GM18951 (cell line): ENCODE measurements around the gene CREB3L4.
A peak's percentile ranks its signal among the peaks of the same experiment; 100 is the strongest.

Source experiments
- POLR2A ChIP-seq: IDR thresholded peaks from 4 replicates; pipeline ENCODE4 v1.6.1; 2011; ENCODE audit warnings: mild to moderate bottlenecking; ENCODE audit not compliant: insufficient read length, insufficient read depth; ENCODE audit errors: extremely low read depth
- in situ Hi-C: fragments of 300-500 bp; cut with MboI; formaldehyde crosslinking; loops from one replicate; pipeline ENCODE4 v1.12.0; 2022; ENCODE audit warnings: low sequenced_read_pairs, mixed read lengths, inconsistent platforms; ENCODE audit not compliant: unreplicated experiment

CREB3L4 gene

DNA sequence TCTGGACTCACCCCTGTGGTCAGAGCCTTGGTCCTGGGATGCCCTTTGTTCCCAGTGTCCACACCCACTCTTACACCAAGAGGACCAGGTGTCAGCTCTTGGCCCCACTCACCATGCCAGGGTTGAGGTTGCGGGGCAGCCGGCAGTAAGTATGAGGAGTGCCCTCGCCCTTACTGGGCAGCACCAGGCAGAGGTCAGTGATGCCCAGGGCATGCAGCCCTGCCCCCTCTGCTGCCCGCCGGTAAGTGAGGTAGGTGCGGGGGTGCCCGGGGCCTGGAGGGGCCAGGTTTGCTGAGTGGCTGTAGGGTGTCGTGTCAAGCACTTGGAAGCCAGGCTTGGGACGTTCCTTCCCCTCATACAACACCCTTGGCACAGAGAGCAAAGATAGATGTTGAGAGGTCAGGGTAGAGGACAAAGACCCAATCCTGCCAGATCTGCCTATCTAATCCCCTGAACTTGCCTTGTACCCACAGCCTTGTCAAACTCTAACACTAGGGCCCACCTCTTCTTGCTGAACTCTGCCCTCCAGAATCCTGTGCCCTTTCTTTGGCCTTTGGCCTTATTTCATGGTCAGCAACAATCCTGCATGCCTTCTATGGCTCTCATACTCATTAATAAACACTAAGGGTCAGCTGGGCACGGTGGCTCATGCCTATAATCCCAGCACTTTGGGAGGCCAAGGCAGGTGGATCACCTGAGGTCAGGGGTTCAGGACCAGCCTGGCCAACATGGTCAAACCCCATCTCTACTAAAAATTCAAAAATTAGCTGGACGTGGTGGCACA, 24.7 kb upstream of the CREB3L4 start:
- TF ChIP-seq POLR2A: no peak
- in situ Hi-C loops: no loop called here

DNA sequence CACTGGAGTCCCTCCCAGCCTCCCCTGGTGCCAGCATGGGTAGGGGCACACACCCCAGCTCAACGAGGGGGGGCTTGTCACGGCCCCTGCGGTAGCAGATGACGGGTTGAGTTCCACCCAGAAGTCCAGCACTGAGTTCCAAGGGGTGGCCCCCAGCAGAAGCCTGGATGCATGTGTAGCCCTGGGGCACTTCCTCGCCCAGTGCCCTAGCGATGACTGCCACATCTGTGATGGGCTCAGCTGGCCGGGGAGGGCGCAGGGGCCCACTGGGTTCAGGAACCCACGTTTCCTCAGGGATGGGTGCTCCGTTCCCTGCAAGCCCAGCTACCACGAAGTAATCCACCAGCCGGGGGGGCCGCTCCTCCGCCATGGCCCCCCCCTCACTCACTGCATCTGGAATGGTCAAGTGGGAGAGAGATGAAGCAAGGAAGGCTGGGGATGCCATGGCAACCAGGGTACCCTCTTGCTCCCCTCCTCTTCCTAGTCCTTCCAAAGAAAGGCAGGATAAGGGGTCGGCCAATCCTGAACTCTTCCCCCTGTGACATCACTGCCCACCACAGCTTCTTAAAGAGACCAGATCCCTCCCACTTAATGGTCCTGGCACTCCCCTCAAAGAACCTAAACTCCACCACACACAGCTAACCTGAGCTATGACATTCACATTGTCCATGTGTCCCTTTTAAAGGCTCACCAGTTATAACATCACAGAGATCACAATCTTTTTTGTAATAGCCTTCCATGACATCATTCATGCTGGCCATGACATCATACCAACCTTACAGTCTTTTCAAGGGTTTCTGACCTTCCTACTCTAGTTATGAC, 23.5 kb upstream of the CREB3L4 start:
- in situ Hi-C loops: no loop called here
- no peak for TF ChIP-seq POLR2A

DNA sequence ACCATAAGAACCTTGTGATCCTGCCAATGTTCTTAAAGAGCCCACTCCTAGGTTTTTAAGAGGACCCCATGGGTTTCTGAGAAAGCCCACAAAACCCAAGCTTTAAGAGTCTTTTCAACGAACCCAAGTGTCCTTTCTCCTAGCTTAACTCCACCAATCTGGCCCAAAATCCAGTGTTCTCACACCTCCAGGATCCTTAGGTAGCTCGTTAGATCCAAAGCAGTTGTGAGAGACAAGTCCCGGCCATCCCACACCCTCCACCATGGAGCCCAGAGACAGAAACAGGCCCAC, 22.9 kb upstream of the CREB3L4 start:
- in situ Hi-C loops: no loop called here
- TF ChIP-seq POLR2A: no peak

DNA sequence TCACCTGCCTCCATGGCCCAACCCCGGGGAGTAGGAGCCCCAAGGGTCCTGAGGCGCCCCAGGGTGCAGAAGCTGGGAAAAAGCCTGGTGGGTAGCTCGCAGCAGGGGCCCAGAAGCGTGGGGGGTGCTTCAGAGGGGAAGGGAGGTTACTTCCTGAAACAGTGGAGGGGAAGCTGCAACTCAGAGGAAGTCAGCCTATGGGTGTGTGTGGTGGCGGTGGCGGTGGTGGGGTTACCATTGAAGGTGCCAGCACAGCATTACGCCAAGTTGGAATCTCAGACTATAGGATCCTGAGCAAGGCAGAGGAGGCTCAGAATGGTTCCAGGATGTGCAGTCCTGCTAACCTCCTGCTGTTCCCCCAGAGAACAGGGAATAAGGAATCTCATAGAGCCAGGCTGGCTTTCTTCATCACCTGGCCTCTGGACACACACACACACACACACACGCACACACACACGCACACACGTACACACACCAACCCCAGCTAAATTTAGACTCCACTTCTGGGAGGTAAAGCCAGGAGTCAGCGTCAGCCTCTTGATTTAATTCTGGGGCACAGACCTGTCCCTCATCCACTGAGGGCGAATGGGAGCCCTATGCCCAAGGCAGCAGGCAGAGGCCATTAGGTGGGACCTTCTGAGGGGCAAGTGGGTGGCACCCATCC, 22.4 kb upstream of the CREB3L4 start:
- in situ Hi-C loops: no loop called here
- TF ChIP-seq POLR2A: peak; percentile 63

DNA sequence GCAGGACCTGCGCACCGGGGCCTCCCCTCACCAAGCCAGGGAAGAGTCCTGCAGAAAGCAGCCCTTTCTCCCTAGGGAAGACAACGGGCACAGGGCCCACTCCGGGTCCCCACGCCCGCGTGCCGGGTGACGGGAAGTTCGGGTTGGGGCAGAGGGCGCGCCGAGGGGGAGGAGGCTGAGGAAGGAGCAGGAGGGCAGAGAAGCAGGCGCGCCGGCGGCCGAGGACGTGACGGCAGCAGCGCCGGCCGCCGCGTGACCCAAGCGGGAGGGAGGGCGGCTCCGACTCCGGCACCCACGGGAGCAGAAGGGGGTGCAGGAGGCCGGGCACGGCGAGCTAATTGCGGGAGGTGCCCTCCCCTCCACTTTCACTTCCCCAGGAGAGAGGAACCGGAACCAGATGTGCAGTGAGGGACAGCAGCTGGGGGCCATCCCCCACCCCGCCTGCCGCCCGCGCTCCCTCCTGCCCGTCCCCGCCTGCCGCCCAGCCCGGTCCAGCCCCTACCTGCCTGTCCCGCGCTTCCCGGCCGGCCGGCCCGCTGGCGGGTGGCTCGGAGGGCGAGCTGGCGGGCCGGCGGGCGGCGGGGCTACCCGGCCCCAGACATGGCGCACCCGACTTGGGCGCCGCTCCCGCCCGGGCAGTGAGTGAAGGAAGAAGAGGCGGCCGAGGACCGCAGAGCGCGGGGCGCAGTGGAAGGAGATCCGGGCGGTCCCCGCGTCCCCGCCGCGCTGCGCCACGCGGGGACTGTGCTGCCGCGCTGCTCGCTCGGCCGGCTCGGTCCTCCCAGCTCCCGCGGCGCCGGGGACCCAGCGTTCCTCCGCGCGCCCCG, 21.7 kb upstream of the CREB3L4 start:
- in situ Hi-C loops: no loop called here
- TF ChIP-seq POLR2A: peak; percentile 69

DNA sequence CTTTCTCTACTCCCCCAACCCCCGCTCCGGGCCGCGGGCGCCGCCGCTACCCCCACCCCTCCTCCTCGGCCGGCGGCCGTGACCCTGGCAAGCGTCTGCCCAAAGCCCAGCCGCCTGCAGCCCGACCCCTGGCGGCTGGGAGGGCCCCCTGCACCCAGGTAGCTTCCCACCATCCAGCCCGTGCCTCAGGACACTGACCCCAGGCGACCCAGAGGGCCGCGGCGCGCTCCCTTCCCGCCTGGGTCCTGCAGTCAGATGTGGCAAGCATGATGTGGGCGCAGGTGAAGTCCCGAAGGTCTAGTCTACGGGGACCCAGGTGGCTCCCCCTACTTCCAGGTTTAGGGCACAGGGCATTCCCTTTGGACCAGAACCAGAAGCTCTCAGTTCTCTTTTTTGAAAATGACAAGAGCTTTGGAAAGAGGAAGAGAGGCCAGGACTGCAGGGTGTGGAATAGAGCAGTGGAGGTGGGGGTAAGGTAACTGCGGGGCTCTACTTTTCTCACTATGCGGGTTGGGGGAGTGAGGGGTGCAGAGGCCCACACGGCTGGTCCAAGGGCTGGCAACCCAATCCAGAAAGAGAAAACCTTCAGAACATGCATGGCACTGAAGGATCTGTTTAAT, 21.0 kb upstream of the CREB3L4 start, which contains the start of gene DENND4B:
Gene DENND4B, minus strand, starts transcription at position 97 of the 620 bp plus-strand sequence. CDS start 2,344 bp downstream, outside the sequence.
- in situ Hi-C loops: no loop called here
- peak; percentile 53 for TF ChIP-seq POLR2A

DNA sequence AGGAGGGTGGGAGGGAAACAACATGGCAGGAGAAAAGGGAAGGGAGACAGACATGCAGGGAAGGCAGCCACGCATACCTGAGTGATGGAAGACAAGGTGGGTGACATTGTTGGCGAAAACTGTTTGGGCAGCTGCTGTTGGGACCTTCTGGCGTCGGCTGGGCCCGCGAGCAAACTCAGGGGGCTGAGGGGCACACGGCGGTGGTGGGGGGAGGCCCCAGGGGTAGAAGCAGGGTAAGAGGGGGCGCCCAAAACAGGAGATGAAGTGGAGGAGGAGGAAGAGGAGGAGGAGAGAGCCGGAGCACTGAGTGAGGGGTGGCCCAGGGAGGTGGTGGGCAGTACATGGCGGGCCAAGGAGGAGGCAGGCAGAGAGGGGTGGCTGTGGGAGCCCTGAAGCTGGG, 16.5 kb upstream of the CREB3L4 start:
- in situ Hi-C loops: no loop called here
- no peak for TF ChIP-seq POLR2A

DNA sequence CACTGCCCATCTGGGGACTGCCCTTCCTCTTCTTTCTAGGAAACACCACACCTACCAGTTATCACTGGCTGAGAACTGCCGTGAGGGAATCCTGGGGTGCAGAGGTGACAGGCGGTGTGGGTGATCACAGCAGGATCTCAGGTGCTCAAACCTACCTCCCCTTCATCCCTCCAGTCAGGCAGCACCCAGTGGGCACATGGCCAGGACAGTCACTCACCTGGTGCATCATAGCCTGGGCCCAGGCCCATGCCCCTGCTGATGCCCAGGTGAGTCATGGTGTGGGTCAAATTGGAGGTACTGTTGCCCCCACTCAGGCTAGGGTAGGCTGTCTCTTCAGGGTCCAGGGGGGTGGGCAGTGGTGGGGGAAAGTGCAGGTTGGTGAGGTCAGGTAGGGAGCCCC, 15.9 kb upstream of the CREB3L4 start:
- in situ Hi-C loops: no loop called here
- TF ChIP-seq POLR2A: no peak

DNA sequence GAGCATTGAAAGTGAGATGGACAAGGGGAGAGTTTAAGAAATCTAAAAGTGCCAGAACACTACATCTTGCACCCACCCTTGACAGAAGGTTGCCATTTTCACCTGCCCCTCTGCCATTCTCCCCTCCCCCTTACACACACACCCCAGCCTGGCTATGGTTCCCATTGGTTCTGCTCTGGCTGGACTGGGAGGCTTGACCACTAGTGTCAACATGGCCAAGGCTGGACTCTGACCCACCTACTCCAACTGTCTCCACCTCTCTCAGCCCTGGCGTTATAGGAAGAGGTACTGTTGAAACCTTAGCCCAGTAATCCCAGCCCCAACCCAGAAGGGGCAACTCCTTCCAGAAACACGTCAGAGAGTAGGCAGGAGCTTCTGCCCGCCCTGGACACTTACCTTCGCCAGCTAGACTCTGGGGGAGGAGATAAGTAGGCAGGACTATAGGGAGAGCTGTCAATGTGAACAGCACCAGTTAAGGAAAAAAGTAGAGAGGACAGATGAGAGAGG, 13.8 kb upstream of the CREB3L4 start:
- in situ Hi-C loops: no loop called here
- no peak for TF ChIP-seq POLR2A

DNA sequence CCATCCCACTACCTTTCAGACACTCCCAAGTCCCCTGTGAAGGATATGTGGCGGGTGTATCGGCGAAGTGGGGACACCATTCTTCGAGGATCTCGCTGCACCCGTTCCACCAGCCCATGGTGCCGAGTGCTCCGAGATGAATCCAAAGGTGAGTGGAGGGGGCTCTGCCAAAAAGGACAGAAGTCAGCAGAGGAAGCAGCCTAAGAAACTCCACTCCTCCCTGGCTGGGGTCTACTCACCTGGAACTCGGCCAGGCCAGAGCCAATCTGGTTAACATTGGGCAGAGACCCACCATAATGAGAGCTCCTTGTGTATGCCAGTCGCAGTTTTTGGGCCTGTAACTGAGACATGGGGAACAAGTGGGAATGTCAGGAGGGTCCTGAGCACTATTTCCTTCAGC, 12.9 kb upstream of the CREB3L4 start:
- in situ Hi-C loops: no loop called here
- no peak for TF ChIP-seq POLR2A

DNA sequence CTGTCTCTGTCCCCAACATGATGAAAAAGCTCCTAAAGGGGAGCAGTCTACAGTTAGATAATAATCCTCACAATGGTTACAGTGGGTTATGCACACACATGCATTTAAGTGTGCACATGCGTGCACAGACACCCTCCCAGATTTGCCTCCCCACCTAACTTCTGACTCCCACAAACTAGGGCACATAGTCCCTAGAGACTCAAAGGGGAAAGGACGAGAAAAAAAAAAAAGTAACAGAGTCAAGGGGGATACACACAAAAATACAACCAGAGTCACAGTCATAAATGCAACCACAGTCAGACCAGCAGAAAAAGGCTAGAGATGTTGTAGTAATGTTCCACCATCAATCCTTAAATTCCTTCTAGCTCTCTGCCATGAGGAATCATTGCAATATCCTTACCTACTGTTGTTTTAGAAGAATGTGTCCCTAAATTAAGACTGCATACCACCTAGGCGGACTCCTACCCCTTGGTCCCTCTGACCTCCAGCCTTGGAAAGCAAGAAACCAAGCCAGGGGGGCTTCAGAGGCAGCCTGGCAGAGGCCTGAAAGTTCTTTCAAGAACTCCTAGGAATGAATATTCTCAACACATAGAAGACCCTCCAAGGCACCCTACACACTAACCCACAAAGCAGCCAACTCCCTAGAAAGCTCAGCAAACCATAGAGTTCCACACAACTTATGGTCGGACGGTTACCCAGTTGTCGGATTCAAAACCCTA, 10.5 kb upstream of the CREB3L4 start:
- in situ Hi-C loops: no loop called here

DNA sequence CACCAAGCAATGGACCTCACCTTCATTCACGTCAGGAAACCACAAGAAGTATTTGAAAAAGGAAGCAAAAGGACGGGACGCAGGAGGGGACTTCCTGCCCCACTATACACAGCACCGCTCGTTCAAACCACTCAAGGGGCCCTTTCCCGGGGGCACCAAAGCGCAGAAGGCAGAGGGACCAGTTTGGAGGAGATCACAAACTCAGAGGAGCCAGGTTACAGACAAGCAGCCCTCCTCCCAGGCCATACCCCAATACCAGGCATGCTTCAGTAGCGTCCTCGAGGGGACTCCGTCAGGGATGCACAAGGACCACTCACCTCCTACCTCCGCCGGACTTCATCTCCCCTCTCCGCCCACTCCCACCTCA, 10.0 kb upstream of the CREB3L4 start:
- TF ChIP-seq POLR2A: peak; percentile 50
- in situ Hi-C loops: no loop called here

More for the DNA sequence above, 10.5 kb upstream of the CREB3L4 start:
- TF ChIP-seq POLR2A: no peak
